Breast epithelium (tissue), 3 donors: ENCODE data around the gene OVOL1.

Experiments used
- POLR2A ChIP-seq: fragments of 450-650 bp; IDR thresholded peaks from one replicate; pipeline ENCODE4 v1.6.1; 2016; ENCODE audit warnings: antibody characterized with exemption, mild to moderate bottlenecking, moderate library complexity
- POLR2AphosphoS5 ChIP-seq, 3 donors: sonication (generic); formaldehyde crosslinking; IDR thresholded peaks; one replicate each; pipeline ENCODE4 v1.6.1; 2017; ENCODE audit warnings: antibody characterized with exemption in 3 of 3
- TF ChIP-seq, protein P1 (sequence below), 3 donors: fragments of 450-650 bp; IDR thresholded peaks; one replicate each; pipeline ENCODE4 v1.5.1; 2016 to 2017; ENCODE audit warnings: antibody characterized with exemption in 3 of 3, mild to moderate bottlenecking in 3 of 3, moderate library complexity in 3 of 3

- TF ChIP-seq, protein P1, sequence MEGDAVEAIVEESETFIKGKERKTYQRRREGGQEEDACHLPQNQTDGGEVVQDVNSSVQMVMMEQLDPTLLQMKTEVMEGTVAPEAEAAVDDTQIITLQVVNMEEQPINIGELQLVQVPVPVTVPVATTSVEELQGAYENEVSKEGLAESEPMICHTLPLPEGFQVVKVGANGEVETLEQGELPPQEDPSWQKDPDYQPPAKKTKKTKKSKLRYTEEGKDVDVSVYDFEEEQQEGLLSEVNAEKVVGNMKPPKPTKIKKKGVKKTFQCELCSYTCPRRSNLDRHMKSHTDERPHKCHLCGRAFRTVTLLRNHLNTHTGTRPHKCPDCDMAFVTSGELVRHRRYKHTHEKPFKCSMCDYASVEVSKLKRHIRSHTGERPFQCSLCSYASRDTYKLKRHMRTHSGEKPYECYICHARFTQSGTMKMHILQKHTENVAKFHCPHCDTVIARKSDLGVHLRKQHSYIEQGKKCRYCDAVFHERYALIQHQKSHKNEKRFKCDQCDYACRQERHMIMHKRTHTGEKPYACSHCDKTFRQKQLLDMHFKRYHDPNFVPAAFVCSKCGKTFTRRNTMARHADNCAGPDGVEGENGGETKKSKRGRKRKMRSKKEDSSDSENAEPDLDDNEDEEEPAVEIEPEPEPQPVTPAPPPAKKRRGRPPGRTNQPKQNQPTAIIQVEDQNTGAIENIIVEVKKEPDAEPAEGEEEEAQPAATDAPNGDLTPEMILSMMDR (IDR thresholded peaks at IDR 0.05): no peak
- TF ChIP-seq POLR2AphosphoS5 (IDR thresholded peaks at IDR 0.05): no peak
- TF ChIP-seq POLR2A: no peak
Observed at GRCh38 chr11:65779669-65779918, 7.3 kb upstream of the OVOL1 start.
